K562 (cell line): ENCODE measurements around the gene YEATS2. TPM values are rescaled to one million over a fixed set of nuclear protein-coding genes. Genes with fewer than 3 reads are reported as not detected.

Experiments used
- ATAC-seq: fragments of 200-7000 bp; cut with Tn5 transposase; 3 replicates; pipeline ENCODE4 v1.9.1; 2020; ENCODE audit warnings: moderate library complexity
- BruUV-seq: library from RNA; stranded (reverse); fragments of 400-500 nt; replicated peaks from 2 replicates; lab custom pipeline; 2021; lab: Mats Ljungman, UMichigan
- CTCF ChIA-PET: fragments of 300-600 bp; formaldehyde crosslinking; extraction: SDS; loops from one replicate; lab custom pipeline; 2021; ENCODE audit warnings: low intra/inter-chr PET ratio; lab: Yijun Ruan, JAX
- POLR2A ChIA-PET: fragments of 300-600, 350-650 bp; sonication (Branson Sonifier 250); formaldehyde crosslinking; extraction: SDS; loops from one replicate; lab custom pipeline; 2021; ENCODE audit warnings: antibody characterized with exemption, inconsistent platforms; lab: Yijun Ruan, JAX
- DNase-seq, 4 experiments: peaks; one replicate each; pipeline versions ENCODE4 v3.0.0 to v3.0.0-alpha.2; 2011 to 2018; ENCODE audit warnings: low spot score in 3 of 4, mixed read lengths in 3 of 4; ENCODE audit errors: extremely low read depth in 1 of 4
- FAIRE-seq: peaks from 2 replicates; lab custom pipeline; 2011; peaks lifted over from hg19 to GRCh38; lab: Jason Lieb, UNC
- H2AFZ ChIP-seq: 2 replicates; pipeline ENCODE4 v1.6.0; 2011; ENCODE audit warnings: low read depth, low read length, control low read depth, inconsistent platforms
- H3K27ac ChIP-seq: fragments of 200-600 bp; 3 replicates; pipeline ENCODE4 v1.8.0; 2011; ENCODE audit warnings: low read depth, mild to moderate bottlenecking, control low read depth, inconsistent platforms, low read length, moderate library complexity, mixed read lengths; ENCODE audit errors: extremely low read depth
- H3K27me3 ChIP-seq, 2 experiments: fragments of 300-600 bp in 1 of 2; 2 replicates in 1 of 2; 3 replicates in 1 of 2; pipeline versions ENCODE4 v1.6.0 to v1.8.0; 2011; ENCODE audit warnings: inconsistent platforms in 2 of 2, low read length in 2 of 2, mild to moderate bottlenecking in 1 of 2, mixed read lengths in 1 of 2, moderate library complexity in 1 of 2; ENCODE audit not compliant: control insufficient read depth in 2 of 2, insufficient read depth in 2 of 2
- H3K36me3 ChIP-seq: fragments of 300-600 bp; 3 replicates; pipeline ENCODE4 v1.8.0; 2011; ENCODE audit warnings: mild to moderate bottlenecking, low read length, inconsistent platforms; ENCODE audit not compliant: control insufficient read depth, insufficient read depth
- H3K4me1 ChIP-seq, 2 experiments: fragments of 200-600 bp in 1 of 2; replicated peaks in 1 of 2; 2 replicates in 1 of 2; 3 replicates in 1 of 2; pipeline versions ENCODE4 v1.5.1 to v1.8.0; 2011; ENCODE audit warnings: inconsistent platforms in 2 of 2, low read length in 2 of 2, mild to moderate bottlenecking in 1 of 2, mixed read lengths in 1 of 2, moderate library complexity in 1 of 2; ENCODE audit not compliant: control insufficient read depth in 2 of 2, insufficient read depth in 2 of 2
- H3K4me2 ChIP-seq: 2 replicates; pipeline ENCODE4 v1.6.1; 2011; ENCODE audit warnings: low read length, control low read depth, inconsistent platforms, mixed read lengths; ENCODE audit not compliant: insufficient read depth
- H3K4me3 ChIP-seq: fragments of 200-600 bp; sonication (generic), shearing (Covaris generic); 2 replicates; pipeline ENCODE4 v1.5.1; 2016; ENCODE audit warnings: control low read depth, inconsistent platforms
- H3K79me2 ChIP-seq: fragments of 200-600 bp; 3 replicates; pipeline ENCODE4 v1.8.0; 2011; ENCODE audit warnings: low read length, inconsistent platforms; ENCODE audit not compliant: control insufficient read depth, insufficient read depth
- H3K9ac ChIP-seq, 2 experiments: 2 replicates each; pipeline versions ENCODE4 v1.6.0 to v1.6.1; 2011; ENCODE audit warnings: low read depth in 2 of 2, low read length in 2 of 2, control low read depth in 1 of 2, inconsistent platforms in 1 of 2, mild to moderate bottlenecking in 1 of 2, mixed read lengths in 1 of 2; ENCODE audit not compliant: insufficient read depth in 1 of 2
- H3K9me1 ChIP-seq: one replicate; pipeline ENCODE4 v1.6.0; 2011; ENCODE audit warnings: inconsistent platforms, mild to moderate bottlenecking, low read length, moderate library complexity; ENCODE audit not compliant: control insufficient read depth, insufficient read depth
- H3K9me3 ChIP-seq: replicated peaks from 2 replicates; pipeline ENCODE4 v1.5.1; 2011; ENCODE audit warnings: low read depth, low read length, inconsistent platforms; ENCODE audit not compliant: control insufficient read depth, insufficient read depth
- H4K20me1 ChIP-seq: replicated peaks from 2 replicates; pipeline ENCODE4 v1.6.1; 2011; ENCODE audit warnings: low read length, inconsistent platforms, mixed read lengths; ENCODE audit not compliant: control insufficient read depth, insufficient read depth
- CCNT2 ChIP-seq: IDR thresholded peaks from 2 replicates; pipeline ENCODE4 v1.6.1; 2011; ENCODE audit warnings: borderline replicate concordance, low read depth, mild to moderate bottlenecking, moderate library complexity, mixed read lengths, low read length; ENCODE audit not compliant: insufficient read length; ENCODE audit errors: extremely low read depth
- COPS2 ChIP-seq: fragments of 450-650 bp; conservative IDR thresholded peaks from 2 replicates; pipeline ENCODE4 v1.6.1; 2016; ENCODE audit warnings: mild to moderate bottlenecking, moderate library complexity
- ELF2 ChIP-seq: fragments of 250-450 bp; sonication (Bioruptor Pico); IDR thresholded peaks from 2 replicates; pipeline ENCODE4 v1.5.0; 2021; ENCODE audit warnings: mild to moderate bottlenecking
- IRF9 ChIP-seq: fragments of 450-650 bp; IDR thresholded peaks from 2 replicates; pipeline ENCODE4 v1.6.1; 2016; ENCODE audit warnings: missing biosample characterization, missing genetic modification characterization
- KLF16 ChIP-seq: IDR thresholded peaks from 2 replicates; pipeline ENCODE4 v1.6.1; 2016; ENCODE audit warnings: antibody characterized with exemption
- NCOA4 ChIP-seq: fragments of 450-650 bp; IDR thresholded peaks from 2 replicates; pipeline ENCODE4 v1.6.1; 2018; ENCODE audit warnings: mild to moderate bottlenecking; ENCODE audit not compliant: partially characterized antibody
- NFATC3 ChIP-seq: fragments of 450-650 bp; IDR thresholded peaks from 2 replicates; pipeline ENCODE4 v1.6.1; 2017; ENCODE audit warnings: mild to moderate bottlenecking
- NFIX ChIP-seq: fragments of 250-450 bp; sonication (Bioruptor Pico); IDR thresholded peaks from 2 replicates; pipeline ENCODE4 v1.4.0; 2020; ENCODE audit warnings: low read depth, mild to moderate bottlenecking, moderate library complexity
- NUFIP1 ChIP-seq: fragments of 450-650 bp; IDR thresholded peaks from 2 replicates; pipeline ENCODE4 v1.6.1; 2018; ENCODE audit not compliant: partially characterized antibody
- SAFB2 ChIP-seq: fragments of 200-400 bp; formaldehyde crosslinking; IDR thresholded peaks from 2 replicates; pipeline ENCODE4 v1.6.1; 2018; ENCODE audit warnings: borderline replicate concordance, low read length, low read depth, moderate library complexity; ENCODE audit not compliant: severe bottlenecking
- SNIP1 ChIP-seq: fragments of 450-650 bp; IDR thresholded peaks from 2 replicates; pipeline ENCODE4 v1.7.1; 2017; ENCODE audit warnings: low read depth, mild to moderate bottlenecking
- STAT5A ChIP-seq: IDR thresholded peaks from 2 replicates; pipeline ENCODE4 v1.6.1; 2012; ENCODE audit warnings: low read length, inconsistent platforms, borderline replicate concordance
- TBP ChIP-seq: optimal IDR thresholded peaks from 2 replicates; pipeline ENCODE3; 2011; ENCODE audit warnings: low read depth, low read length, improper control_type of control experiment
- TCF7 ChIP-seq: sonication (generic); IDR thresholded peaks from 2 replicates; pipeline ENCODE4 v1.6.1; 2016; ENCODE audit warnings: antibody characterized with exemption, borderline replicate concordance
- TFE3 ChIP-seq: fragments of 450-650 bp; formaldehyde crosslinking; IDR thresholded peaks from 2 replicates; pipeline ENCODE4 v1.4.0; 2020; ENCODE audit warnings: mild to moderate bottlenecking, mixed read lengths
- ZNF165 ChIP-seq: fragments of 250-450 bp; sonication (Bioruptor Pico); IDR thresholded peaks from 2 replicates; pipeline ENCODE4 v1.4.0; 2020; ENCODE audit warnings: borderline replicate concordance
- ZNF444 ChIP-seq: fragments of 250-450 bp; sonication (Bioruptor Pico); IDR thresholded peaks from 2 replicates; pipeline ENCODE4 v1.4.0; 2020; ENCODE audit warnings: mild to moderate bottlenecking, moderate library complexity
- ZNF778 ChIP-seq: fragments of 450-650 bp; formaldehyde crosslinking; IDR thresholded peaks from 2 replicates; pipeline ENCODE4 v1.4.0; 2020; ENCODE audit warnings: mild to moderate bottlenecking, moderate library complexity
- WGBS: fragments of 100-300 bp; shearing (Covaris generic); methylation state at CpG from one replicate; pipeline ENCODE4 v1.1.6; 2016; ENCODE audit warnings: low coverage, mixed read lengths; ENCODE audit not compliant: insufficient coverage; ENCODE audit errors: missing lambda C conversion rate; 5-methylcytosine and 5-hydroxymethylcytosine counted together
- in situ Hi-C: fragments of 300-500 bp; cut with MboI; formaldehyde crosslinking; loops from 4 replicates; pipeline ENCODE4 v1.15.0; 2018; ENCODE audit warnings: inconsistent platforms, mixed read lengths
- intact Hi-C: fragments of 100-400 bp; cut with micrococcal nuclease; formaldehyde crosslinking; loops from 2 replicates; pipeline ENCODE4 v1.14.2; 2022
- polyA plus RNA-seq, 8 experiments: library from polyadenylated mRNA; depleted of rRNA in 4 of 8; stranded (reverse) in 5 of 8; unstranded in 3 of 8; fragments of >200 nt; fragmentation: Nextera tagmentation in 2 of 8; fragmentation: Illumina TruSeq in 1 of 8; extraction: Ambion mirVana in 2 of 8; extraction: Trizol in 1 of 8; gene quantifications; 2 replicates each; pipeline versions ENCODE4 v1.2.1 to v1.2.3, GENCODE V29; 2011 to 2014; ENCODE audit warnings: inconsistent platforms in 1 of 8, missing spikeins in 1 of 8
- total RNA-seq, 7 experiments: library from RNA; depleted of rRNA in 6 of 7; stranded (reverse); fragments of >200 nt in 6 of 7; fragmentation: Illumina TruSeq in 2 of 7; extraction: Trizol in 2 of 7; gene quantifications; 2 replicates each; pipeline versions ENCODE4 v1.2.1 to v1.2.3, GENCODE V29; 2011 to 2021; ENCODE audit warnings: low replicate concordance in 1 of 7

YEATS2 gene
- total and polyA plus RNA-seq, 9 of the 15 experiments (the other 6 are each of a cell fraction or from before 2014, with no cell fraction given) = 1.8 to 35.2 (median 19.0) TPM

- TF ChIP-seq KLF16 (no peak), NFIX (CRISPR knock-in tag) (no peak), ZNF444 (CRISPR knock-in tag) (no peak), STAT5A (no peak), ZNF778 (CRISPR knock-in tag) (no peak)
- TF ChIP-seq, all 486 proteins: peak for 0
These were observed 45.6 kb downstream of the YEATS2 start (continued) for GRCh38 chr3:183743231-183743630.

DNA sequence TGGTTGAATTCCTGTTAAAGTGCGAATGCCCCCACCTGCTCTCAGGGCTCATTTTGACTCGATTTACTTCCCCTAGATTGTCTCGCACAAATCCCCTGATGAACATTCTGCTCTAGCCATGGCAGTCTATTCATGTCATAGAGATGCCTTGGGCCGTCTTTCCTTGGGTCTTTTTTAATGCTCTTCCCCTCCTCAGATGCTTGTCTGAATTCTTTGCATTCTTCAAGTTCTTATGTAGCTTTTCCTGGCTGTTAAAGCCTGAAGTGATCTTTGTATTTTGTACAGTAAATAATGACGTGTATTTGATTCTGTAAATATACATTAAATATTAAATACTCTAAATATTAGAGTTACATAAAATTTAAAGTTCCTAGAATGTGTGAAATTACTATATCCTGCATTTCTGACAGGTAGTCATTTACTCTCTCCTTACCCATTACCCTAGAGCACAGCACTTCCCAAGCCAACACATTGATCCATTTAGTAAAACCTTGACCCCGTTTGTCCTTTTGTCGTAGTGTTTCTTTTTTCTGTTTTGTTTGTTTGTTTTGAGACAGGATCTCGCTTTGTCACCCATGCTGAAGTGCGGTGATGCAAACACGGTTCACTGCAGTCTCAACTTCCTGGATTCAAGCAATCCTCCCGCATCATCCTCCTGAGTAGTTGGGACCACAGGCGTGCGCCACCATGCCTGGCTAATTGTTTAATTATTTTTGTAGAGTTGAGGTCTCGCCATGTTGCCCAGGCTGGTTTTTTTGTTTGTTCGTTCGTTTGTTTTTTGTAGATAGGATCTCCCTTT lies 47.9 kb downstream of the YEATS2 start:
- Histone ChIP-seq H3K27ac (no peak overlapping the region), H3K36me3 (peaks cover 32% of the 10 kb centered on the region; the same call in 2 of the 3 replicates), H3K4me2 (no peak overlapping the region), H3K79me2 (no peaks in the 10 kb centered on the region), H3K9me1 (no peaks in the 10 kb centered on the region), H3K27me3 (no peaks in the 10 kb centered on the region), H2AFZ (no peak overlapping the region), H3K9ac (no peak overlapping the region), H3K4me3 (no peak overlapping the region), H4K20me1 (no peaks in the 10 kb centered on the region), H3K9me3 (no peaks in the 10 kb centered on the region), H3K4me1 (no peaks in the 10 kb centered on the region)
- ChIA-PET POLR2A (no interaction called here), CTCF (no interaction called here)
- WGBS = 82% methylated on average over 15 of the region's 16 CpGs
- no peak for TF ChIP-seq SNIP1
- TF ChIP-seq TCF7 = no peak
- no peak for TF ChIP-seq NUFIP1
- no peak for TF ChIP-seq NFATC3
- TF ChIP-seq ZNF165 = no peak
- TF ChIP-seq CCNT2 = no peak
- TF ChIP-seq COPS2 = no peak
- no peak for TF ChIP-seq SAFB2
- no peak for TF ChIP-seq KLF16
- no peak for TF ChIP-seq TFE3 (CRISPR knock-in tag)
- TF ChIP-seq TBP = no peak
- no peak for TF ChIP-seq ELF2
- no peak for TF ChIP-seq IRF9 (tag)
- TF ChIP-seq NCOA4 = no peak
- DNase-seq = no peak
- no TSS peak for BruUV-seq
- in situ Hi-C loops = no loop called here
- intact Hi-C loops = no loop called here
- no peak for ATAC-seq
- FAIRE-seq = no peak
